KOPT-K1 (cell line): ENCODE data around the gene C1D.
"Not testable (repeated sequence)": the region's sequence is repeated elsewhere in the genome, so short reads cannot be mapped to it uniquely, and the experiment has no call there.

Source experiments
- H3K27ac ChIP-seq: fragments of 200-600 bp; sonication (generic); 2 replicates; pipeline ENCODE4 v1.5.1; 2016; ENCODE audit warnings: antibody characterized with exemption, mild to moderate bottlenecking, low read depth, low read length; ENCODE audit not compliant: poor library complexity, severe bottlenecking
- H3K36me3 ChIP-seq: fragments of 200-600 bp; sonication (generic); 2 replicates; pipeline ENCODE4 v1.5.1; 2017; ENCODE audit warnings: antibody characterized with exemption, mild to moderate bottlenecking, low read length, moderate library complexity; ENCODE audit not compliant: insufficient read depth
- H3K9me3 ChIP-seq: fragments of 200-600 bp; sonication (generic); 2 replicates; pipeline ENCODE4 v1.5.1; 2017; ENCODE audit warnings: antibody characterized with exemption, low read length, mild to moderate bottlenecking; ENCODE audit not compliant: insufficient read depth, poor library complexity, severe bottlenecking

Gene C1D

GRCh38 chr2:68086166-68086565 is 23.4 kb upstream of the C1D start:
- H3K9me3 ChIP-seq, result no peaks in the 10 kb centered on the region
- H3K27ac ChIP-seq, result no peak overlapping the region
- H3K36me3 ChIP-seq, result no peaks in the 10 kb centered on the region

- Histone ChIP-seq H3K27ac (no peak overlapping the region), H3K36me3 (no peaks in the 10 kb centered on the region), H3K9me3 (no peaks in the 10 kb centered on the region)
Observed at GRCh38 chr2:68083346-68083745, 20.5 kb upstream of the C1D start.

GRCh38 chr2:68074050-68074449 is 11.2 kb upstream of the C1D start:
- Histone ChIP-seq H3K27ac (no peak overlapping the region), H3K9me3 (no peaks in the 10 kb centered on the region), H3K36me3 (no peaks in the 10 kb centered on the region)

- not testable (repeated sequence) for H3K9me3 ChIP-seq, H3K36me3 ChIP-seq, H3K27ac ChIP-seq
Observed at GRCh38 chr2:68063797-68064646, 1.2 kb upstream of the C1D start.

GRCh38 chr2:68060652-68061051 is 2.2 kb downstream of the C1D start:
- Histone ChIP-seq H3K36me3 (no peaks in the 10 kb centered on the region), H3K27ac (no peak overlapping the region)

GRCh38 chr2:68059784-68060525 is 2.8 kb downstream of the C1D start:
- no peaks in the 10 kb centered on the region for H3K36me3 ChIP-seq
- no peak overlapping the region for H3K27ac ChIP-seq
- no peaks in the 10 kb centered on the region for H3K9me3 ChIP-seq

More at GRCh38 chr2:68060652-68061051, 2.2 kb downstream of the C1D start:
- H3K9me3 ChIP-seq, result no peaks in the 10 kb centered on the region

- Histone ChIP-seq H3K36me3 (no peaks in the 10 kb centered on the region), H3K27ac (no peak overlapping the region), H3K9me3 (no peaks in the 10 kb centered on the region)
Observed at GRCh38 chr2:68057658-68058396, 5.0 kb downstream of the C1D start.

GRCh38 chr2:68052717-68053422 is 9.9 kb downstream of the C1D start:
- H3K36me3 ChIP-seq, result no peaks in the 10 kb centered on the region
- no peak overlapping the region for H3K27ac ChIP-seq
- no peaks in the 10 kb centered on the region for H3K9me3 ChIP-seq

- Histone ChIP-seq H3K9me3 (no peaks in the 10 kb centered on the region), H3K27ac (no peak overlapping the region), H3K36me3 (peaks cover 18% of the 10 kb centered on the region)
Observed at GRCh38 chr2:68050353-68050752, 12.5 kb downstream of the C1D start.

- Histone ChIP-seq H3K27ac (no peak overlapping the region), H3K36me3 (peaks cover 43% of the 10 kb centered on the region), H3K9me3 (no peaks in the 10 kb centered on the region)
Observed at GRCh38 chr2:68046642-68047240, 16.1 kb downstream of the C1D start.

GRCh38 chr2:68046224-68046623 is 16.6 kb downstream of the C1D start:
- H3K27ac ChIP-seq, result no peak overlapping the region

GRCh38 chr2:68045342-68045741 is 17.5 kb downstream of the C1D start:
- Histone ChIP-seq H3K36me3 (peaks cover 47% of the 10 kb centered on the region), H3K9me3 (no peaks in the 10 kb centered on the region), H3K27ac (no peak overlapping the region)

More at GRCh38 chr2:68046224-68046623, 16.6 kb downstream of the C1D start:
- no peaks in the 10 kb centered on the region for H3K9me3 ChIP-seq
- peaks cover 47% of the 10 kb centered on the region for H3K36me3 ChIP-seq

- Histone ChIP-seq H3K36me3 (peaks cover 47% of the 10 kb centered on the region), H3K27ac (no peak overlapping the region), H3K9me3 (no peaks in the 10 kb centered on the region)
Observed at GRCh38 chr2:68044099-68044498, 18.7 kb downstream of the C1D start.

- Histone ChIP-seq H3K9me3 (no peaks in the 10 kb centered on the region), H3K36me3 (peaks cover 47% of the 10 kb centered on the region), H3K27ac (no peak overlapping the region)
Observed at GRCh38 chr2:68043695-68044094, 19.1 kb downstream of the C1D start.
